WTC11 (cell line): ENCODE results near the gene CLK3. TPM values are rescaled to one million over a fixed set of nuclear protein-coding genes. Genes with fewer than 3 reads are reported as not detected.
A peak's percentile ranks its signal among the peaks of the same experiment; 100 is the strongest.

ENCODE experiments used
- ATAC-seq: fragments of 200-7000 bp; cut with Tn5 transposase; 2 replicates; pipeline ENCODE4 v1.10.0; 2021; ENCODE audit warnings: mild to moderate bottlenecking, moderate library complexity
- CTCF ChIA-PET: fragments of 300-600 bp; sonication (Branson Sonifier 250); formaldehyde crosslinking; loops from one replicate; lab custom pipeline; 2021; ENCODE audit warnings: antibody characterized with exemption; lab: Charles Lee
- POLR2A ChIA-PET: fragments of 350-600 bp; sonication (Branson Sonifier 250); formaldehyde crosslinking; loops from one replicate; lab custom pipeline; 2021; ENCODE audit warnings: antibody characterized with exemption; lab: Charles Lee
- DNase-seq: peaks from one replicate; pipeline ENCODE4 v3.0.0; 2021; ENCODE audit warnings: low spot score
- H3K27ac Mint-ChIP-seq: 2 replicates; pipeline ENCODE4 v1.8.0; 2021; ENCODE audit warnings: mixed read lengths
- H3K27me3 Mint-ChIP-seq: 2 replicates; pipeline ENCODE4 v1.8.0; 2021; ENCODE audit warnings: low read depth, mild to moderate bottlenecking, moderate library complexity, mixed read lengths
- H3K36me3 Mint-ChIP-seq: 2 replicates; pipeline ENCODE4 v1.8.0; 2021; ENCODE audit warnings: mixed read lengths
- H3K4me1 Mint-ChIP-seq: 2 replicates; pipeline ENCODE4 v1.8.0; 2022; ENCODE audit warnings: mixed read lengths
- H3K4me3 Mint-ChIP-seq: 2 replicates; pipeline ENCODE4 v1.8.0; 2021; ENCODE audit warnings: mild to moderate bottlenecking, moderate library complexity, mixed read lengths
- H3K9me3 Mint-ChIP-seq: 2 replicates; pipeline ENCODE4 v1.8.0; 2021; ENCODE audit warnings: mixed read lengths
- ELF4 ChIP-seq: sonication (generic); formaldehyde crosslinking; IDR thresholded peaks from 2 replicates; pipeline ENCODE4 v1.8.1; 2022; ENCODE audit warnings: low read depth, mild to moderate bottlenecking, moderate library complexity, missing genetic modification reagents
- ESRRA ChIP-seq: sonication (generic); formaldehyde crosslinking; IDR thresholded peaks from 2 replicates; pipeline ENCODE4 v1.8.1; 2022; ENCODE audit warnings: mild to moderate bottlenecking, missing genetic modification reagents, borderline replicate concordance
- ETV6 ChIP-seq: sonication (generic); formaldehyde crosslinking; IDR thresholded peaks from 2 replicates; pipeline ENCODE4 v1.8.1; 2022; ENCODE audit warnings: mild to moderate bottlenecking, missing genetic modification reagents
- GABPB1 ChIP-seq: sonication (generic); formaldehyde crosslinking; IDR thresholded peaks from 2 replicates; pipeline ENCODE4 v1.8.1; 2023; ENCODE audit warnings: mild to moderate bottlenecking, missing genetic modification reagents
- GTF2I ChIP-seq: fragments of 250-450 bp; sonication (Bioruptor Pico); conservative IDR thresholded peaks from 2 replicates; pipeline ENCODE4 v1.4.0; 2021; ENCODE audit warnings: mild to moderate bottlenecking
- NFATC4 ChIP-seq: fragments of 250-450 bp; sonication (Bioruptor Pico); IDR thresholded peaks from 2 replicates; pipeline ENCODE4 v1.9.0; 2021; ENCODE audit warnings: mild to moderate bottlenecking
- NR1H2 ChIP-seq: sonication (generic); formaldehyde crosslinking; IDR thresholded peaks from 2 replicates; pipeline ENCODE4 v1.9.0; 2021; ENCODE audit warnings: mild to moderate bottlenecking, moderate library complexity, missing genetic modification reagents
- total RNA-seq: library from RNA; stranded (reverse); gene quantifications from 3 replicates; pipeline ENCODE4 v1.2.3, GENCODE V29; 2021
- TF ChIP-seq, protein P1 (sequence below): fragments of 250-450 bp; sonication (Bioruptor Pico); IDR thresholded peaks from 2 replicates; pipeline ENCODE4 v1.9.0; 2021; ENCODE audit warnings: mild to moderate bottlenecking
- TF ChIP-seq, protein P2 (sequence below): sonication (generic); formaldehyde crosslinking; conservative IDR thresholded peaks from 2 replicates; pipeline ENCODE4 v1.8.1; 2022; ENCODE audit warnings: mild to moderate bottlenecking, missing genetic modification reagents
- TF ChIP-seq, protein P3 (sequence below): sonication (generic); formaldehyde crosslinking; IDR thresholded peaks from 2 replicates; pipeline ENCODE4 v1.8.0; 2022; ENCODE audit warnings: mild to moderate bottlenecking, missing genetic modification reagents
- TF ChIP-seq, protein P4 (sequence below): sonication (generic); formaldehyde crosslinking; IDR thresholded peaks from 2 replicates; pipeline ENCODE4 v1.8.0; 2022; ENCODE audit warnings: mild to moderate bottlenecking, missing genetic modification reagents
- TF ChIP-seq, protein P5 (sequence below): fragments of 250-450 bp; sonication (Bioruptor Pico); IDR thresholded peaks from 2 replicates; pipeline ENCODE4 v1.9.0; 2021; ENCODE audit warnings: mild to moderate bottlenecking
- TF ChIP-seq, protein P6 (sequence below): sonication (generic); formaldehyde crosslinking; IDR thresholded peaks from 2 replicates; pipeline ENCODE4 v1.8.1; 2022; ENCODE audit warnings: mild to moderate bottlenecking, moderate library complexity, missing genetic modification reagents
- TF ChIP-seq, protein P7 (sequence below): sonication (generic); formaldehyde crosslinking; IDR thresholded peaks from 2 replicates; pipeline ENCODE4 v1.8.1; 2023; ENCODE audit warnings: mild to moderate bottlenecking, missing genetic modification reagents, moderate library complexity
- TF ChIP-seq, protein P8 (sequence below): sonication (generic); formaldehyde crosslinking; IDR thresholded peaks from 2 replicates; pipeline ENCODE4 v1.8.1; 2022; ENCODE audit warnings: low read depth, missing genetic modification reagents, borderline replicate concordance

Gene CLK3
- total RNA-seq, 1 experiment from 2014 or later = 48.1 TPM

DNA sequence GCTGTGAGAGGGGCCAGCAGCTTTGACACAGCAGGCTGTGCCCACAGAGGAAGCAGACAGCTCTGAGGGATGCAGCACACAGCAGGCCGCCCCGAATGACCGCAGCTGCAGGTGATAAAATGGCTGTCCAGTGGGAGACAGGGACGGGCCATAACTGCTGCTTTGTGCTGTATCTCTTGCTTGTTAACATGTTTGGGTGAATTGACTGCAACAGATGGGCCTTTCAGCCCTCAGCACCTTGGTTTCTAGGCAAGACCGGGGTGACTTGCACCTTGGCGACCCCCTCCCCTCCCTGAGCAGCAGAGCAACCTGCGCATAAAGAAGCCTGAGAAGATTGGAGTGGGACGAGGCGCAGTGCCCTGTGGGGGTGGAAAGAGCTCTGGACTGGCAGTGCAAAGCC lies 36.6 kb upstream of the CLK3 start (continued):
- TF ChIP-seq GTF2I (CRISPR knock-in tag) = no peak
- TF ChIP-seq NR1H2 (CRISPR knock-in tag) = no peak
- no peak for TF ChIP-seq ETV6
- TF ChIP-seq, protein P1, sequence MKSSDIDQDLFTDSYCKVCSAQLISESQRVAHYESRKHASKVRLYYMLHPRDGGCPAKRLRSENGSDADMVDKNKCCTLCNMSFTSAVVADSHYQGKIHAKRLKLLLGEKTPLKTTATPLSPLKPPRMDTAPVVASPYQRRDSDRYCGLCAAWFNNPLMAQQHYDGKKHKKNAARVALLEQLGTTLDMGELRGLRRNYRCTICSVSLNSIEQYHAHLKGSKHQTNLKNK (CRISPR knock-in tag) = no peak
- TF ChIP-seq, protein P2, sequence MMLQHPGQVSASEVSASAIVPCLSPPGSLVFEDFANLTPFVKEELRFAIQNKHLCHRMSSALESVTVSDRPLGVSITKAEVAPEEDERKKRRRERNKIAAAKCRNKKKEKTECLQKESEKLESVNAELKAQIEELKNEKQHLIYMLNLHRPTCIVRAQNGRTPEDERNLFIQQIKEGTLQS = no peak
- TF ChIP-seq NFATC4 (CRISPR knock-in tag) = no peak
- no peak for TF ChIP-seq GABPB1
- TF ChIP-seq, protein P3, sequence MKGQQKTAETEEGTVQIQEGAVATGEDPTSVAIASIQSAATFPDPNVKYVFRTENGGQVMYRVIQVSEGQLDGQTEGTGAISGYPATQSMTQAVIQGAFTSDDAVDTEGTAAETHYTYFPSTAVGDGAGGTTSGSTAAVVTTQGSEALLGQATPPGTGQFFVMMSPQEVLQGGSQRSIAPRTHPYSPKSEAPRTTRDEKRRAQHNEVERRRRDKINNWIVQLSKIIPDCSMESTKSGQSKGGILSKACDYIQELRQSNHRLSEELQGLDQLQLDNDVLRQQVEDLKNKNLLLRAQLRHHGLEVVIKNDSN (CRISPR knock-in tag) = no peak

DNA sequence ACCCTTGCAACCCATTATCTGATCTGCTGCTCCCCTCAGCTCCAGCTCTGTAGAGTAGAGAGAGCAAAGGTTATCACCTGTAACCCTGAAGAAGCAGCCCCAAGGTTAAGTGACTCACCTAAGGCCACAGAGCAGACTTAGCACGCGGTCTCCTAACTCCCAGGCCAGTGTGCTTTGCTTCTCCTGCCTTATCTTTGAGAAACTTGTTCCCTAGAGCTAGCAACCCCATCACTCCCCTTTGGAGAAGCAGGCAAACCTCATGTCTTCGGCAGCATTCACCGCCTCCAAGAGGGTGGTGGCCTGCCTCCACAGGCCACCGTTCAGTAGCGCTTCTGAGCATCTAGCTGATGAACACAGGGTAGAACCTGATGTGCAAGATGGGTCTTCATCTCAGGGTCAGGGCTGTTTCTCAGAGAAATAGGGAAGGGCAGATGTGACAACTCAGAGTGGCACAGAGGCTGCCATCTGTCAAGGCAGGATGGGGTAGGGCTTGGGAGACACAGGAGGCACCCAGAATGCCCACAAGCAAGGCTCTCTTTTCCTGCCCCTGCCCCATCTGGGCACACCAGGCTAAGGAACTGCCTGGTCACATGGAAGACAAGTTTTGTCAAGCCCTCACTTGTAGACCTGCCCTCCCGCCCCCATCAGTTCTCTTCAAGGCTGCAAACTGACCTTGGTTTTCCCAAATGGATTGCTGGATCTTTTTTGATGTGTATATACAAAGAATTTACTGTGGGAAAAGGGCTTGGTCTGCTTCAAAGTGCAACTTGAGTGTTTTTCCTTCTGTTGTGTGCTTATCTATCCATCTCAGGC lies 34.9 kb upstream of the CLK3 start:
- no peak for TF ChIP-seq ESRRA (CRISPR knock-in tag)
- no peak for TF ChIP-seq ELF4 (CRISPR knock-in tag)
- TF ChIP-seq, protein P4, sequence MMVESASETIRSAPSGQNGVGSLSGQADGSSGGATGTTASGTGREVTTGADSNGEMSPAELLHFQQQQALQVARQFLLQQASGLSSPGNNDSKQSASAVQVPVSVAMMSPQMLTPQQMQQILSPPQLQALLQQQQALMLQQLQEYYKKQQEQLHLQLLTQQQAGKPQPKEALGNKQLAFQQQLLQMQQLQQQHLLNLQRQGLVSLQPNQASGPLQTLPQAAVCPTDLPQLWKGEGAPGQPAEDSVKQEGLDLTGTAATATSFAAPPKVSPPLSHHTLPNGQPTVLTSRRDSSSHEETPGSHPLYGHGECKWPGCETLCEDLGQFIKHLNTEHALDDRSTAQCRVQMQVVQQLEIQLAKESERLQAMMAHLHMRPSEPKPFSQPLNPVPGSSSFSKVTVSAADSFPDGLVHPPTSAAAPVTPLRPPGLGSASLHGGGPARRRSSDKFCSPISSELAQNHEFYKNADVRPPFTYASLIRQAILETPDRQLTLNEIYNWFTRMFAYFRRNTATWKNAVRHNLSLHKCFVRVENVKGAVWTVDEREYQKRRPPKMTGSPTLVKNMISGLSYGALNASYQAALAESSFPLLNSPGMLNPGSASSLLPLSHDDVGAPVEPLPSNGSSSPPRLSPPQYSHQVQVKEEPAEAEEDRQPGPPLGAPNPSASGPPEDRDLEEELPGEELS (CRISPR knock-in tag) = no peak
- TF ChIP-seq, protein P5, sequence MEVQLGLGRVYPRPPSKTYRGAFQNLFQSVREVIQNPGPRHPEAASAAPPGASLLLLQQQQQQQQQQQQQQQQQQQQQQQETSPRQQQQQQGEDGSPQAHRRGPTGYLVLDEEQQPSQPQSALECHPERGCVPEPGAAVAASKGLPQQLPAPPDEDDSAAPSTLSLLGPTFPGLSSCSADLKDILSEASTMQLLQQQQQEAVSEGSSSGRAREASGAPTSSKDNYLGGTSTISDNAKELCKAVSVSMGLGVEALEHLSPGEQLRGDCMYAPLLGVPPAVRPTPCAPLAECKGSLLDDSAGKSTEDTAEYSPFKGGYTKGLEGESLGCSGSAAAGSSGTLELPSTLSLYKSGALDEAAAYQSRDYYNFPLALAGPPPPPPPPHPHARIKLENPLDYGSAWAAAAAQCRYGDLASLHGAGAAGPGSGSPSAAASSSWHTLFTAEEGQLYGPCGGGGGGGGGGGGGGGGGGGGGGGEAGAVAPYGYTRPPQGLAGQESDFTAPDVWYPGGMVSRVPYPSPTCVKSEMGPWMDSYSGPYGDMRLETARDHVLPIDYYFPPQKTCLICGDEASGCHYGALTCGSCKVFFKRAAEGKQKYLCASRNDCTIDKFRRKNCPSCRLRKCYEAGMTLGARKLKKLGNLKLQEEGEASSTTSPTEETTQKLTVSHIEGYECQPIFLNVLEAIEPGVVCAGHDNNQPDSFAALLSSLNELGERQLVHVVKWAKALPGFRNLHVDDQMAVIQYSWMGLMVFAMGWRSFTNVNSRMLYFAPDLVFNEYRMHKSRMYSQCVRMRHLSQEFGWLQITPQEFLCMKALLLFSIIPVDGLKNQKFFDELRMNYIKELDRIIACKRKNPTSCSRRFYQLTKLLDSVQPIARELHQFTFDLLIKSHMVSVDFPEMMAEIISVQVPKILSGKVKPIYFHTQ (CRISPR knock-in tag) = no peak
- TF ChIP-seq, protein P6, sequence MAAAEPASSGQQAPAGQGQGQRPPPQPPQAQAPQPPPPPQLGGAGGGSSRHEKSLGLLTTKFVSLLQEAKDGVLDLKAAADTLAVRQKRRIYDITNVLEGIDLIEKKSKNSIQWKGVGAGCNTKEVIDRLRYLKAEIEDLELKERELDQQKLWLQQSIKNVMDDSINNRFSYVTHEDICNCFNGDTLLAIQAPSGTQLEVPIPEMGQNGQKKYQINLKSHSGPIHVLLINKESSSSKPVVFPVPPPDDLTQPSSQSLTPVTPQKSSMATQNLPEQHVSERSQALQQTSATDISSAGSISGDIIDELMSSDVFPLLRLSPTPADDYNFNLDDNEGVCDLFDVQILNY (CRISPR knock-in tag) = no peak
- TF ChIP-seq, protein P7, sequence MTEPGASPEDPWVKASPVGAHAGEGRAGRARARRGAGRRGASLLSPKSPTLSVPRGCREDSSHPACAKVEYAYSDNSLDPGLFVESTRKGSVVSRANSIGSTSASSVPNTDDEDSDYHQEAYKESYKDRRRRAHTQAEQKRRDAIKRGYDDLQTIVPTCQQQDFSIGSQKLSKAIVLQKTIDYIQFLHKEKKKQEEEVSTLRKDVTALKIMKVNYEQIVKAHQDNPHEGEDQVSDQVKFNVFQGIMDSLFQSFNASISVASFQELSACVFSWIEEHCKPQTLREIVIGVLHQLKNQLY (CRISPR knock-in tag) = no peak
- TF ChIP-seq, protein P8, sequence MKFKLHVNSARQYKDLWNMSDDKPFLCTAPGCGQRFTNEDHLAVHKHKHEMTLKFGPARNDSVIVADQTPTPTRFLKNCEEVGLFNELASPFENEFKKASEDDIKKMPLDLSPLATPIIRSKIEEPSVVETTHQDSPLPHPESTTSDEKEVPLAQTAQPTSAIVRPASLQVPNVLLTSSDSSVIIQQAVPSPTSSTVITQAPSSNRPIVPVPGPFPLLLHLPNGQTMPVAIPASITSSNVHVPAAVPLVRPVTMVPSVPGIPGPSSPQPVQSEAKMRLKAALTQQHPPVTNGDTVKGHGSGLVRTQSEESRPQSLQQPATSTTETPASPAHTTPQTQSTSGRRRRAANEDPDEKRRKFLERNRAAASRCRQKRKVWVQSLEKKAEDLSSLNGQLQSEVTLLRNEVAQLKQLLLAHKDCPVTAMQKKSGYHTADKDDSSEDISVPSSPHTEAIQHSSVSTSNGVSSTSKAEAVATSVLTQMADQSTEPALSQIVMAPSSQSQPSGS (CRISPR knock-in tag) = no peak
- Mint-ChIP-seq H3K27ac (peak overlapping the region; percentile 36; the same call in 1 of the 2 replicates), H3K36me3 (peaks cover 40% of the 10 kb centered on the region), H3K4me1 (peaks cover 3% of the 10 kb centered on the region; the same call in 1 of the 2 replicates), H3K4me3 (no peak overlapping the region), H3K9me3 (no peaks in the 10 kb centered on the region), H3K27me3 (no peaks in the 10 kb centered on the region)
- ChIA-PET POLR2A (no interaction called here), CTCF (no interaction called here)
- DNase-seq (no peak), ATAC-seq (no peak)
